ENCODE results near the gene USP54.
A peak's percentile ranks its signal among the peaks of the same experiment; 100 is the strongest.

USP54 gene

DNA sequence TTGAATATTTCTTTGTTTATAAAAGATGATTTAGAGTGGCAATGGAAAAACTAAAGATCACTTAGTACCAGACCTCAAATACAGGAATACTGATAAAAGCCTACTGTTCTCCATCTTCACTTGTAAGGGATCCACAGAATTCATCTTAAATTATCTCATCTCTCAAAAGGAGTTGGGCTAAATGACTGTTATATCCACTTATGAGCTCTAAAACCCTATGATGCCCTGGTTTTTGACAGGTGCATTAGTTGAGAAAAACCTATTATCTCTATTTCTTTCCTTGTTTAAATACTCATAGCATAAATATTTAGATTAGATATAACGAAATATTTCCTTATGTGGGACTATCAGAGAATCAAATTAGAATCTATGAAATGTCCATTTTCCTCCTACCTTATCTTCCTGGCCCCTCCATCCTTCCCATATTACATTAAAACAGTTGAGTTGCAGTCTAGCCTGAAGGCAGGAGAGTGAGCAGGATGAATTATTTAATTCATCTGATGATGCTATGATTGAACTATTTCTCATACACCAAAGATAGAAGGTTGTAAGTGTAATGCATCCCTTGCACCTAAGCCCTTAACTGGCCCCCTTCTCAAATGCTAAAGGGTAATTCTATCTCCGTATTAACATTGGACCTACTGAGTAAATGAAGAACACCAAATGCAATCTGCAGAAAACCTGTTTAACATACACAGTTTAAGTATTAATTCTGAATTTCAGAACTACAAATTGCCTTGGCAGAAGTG is 125.0 kb downstream of the USP54 start:
- no peak for DNase-seq

DNA sequence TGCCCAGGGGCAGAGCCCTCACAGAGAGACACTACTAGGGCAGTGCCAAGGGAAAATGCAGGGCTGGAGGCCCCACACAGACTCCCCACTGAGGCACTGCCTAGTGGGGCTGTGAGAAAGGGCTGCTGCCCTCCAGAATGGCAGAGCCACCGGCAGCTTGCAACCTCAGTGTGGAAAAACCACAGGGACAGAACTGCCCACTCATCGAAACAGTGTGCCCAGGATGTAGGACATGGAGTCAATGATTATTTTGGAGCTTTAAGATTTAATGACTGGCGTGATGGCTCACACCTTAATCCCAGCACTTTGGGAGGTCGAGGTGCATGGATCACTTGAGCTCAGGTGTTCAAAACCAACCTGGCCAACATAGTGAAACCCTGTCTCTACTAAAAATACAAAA is 130.2 kb downstream of the USP54 start:
- DNase-seq = no peak

DNA sequence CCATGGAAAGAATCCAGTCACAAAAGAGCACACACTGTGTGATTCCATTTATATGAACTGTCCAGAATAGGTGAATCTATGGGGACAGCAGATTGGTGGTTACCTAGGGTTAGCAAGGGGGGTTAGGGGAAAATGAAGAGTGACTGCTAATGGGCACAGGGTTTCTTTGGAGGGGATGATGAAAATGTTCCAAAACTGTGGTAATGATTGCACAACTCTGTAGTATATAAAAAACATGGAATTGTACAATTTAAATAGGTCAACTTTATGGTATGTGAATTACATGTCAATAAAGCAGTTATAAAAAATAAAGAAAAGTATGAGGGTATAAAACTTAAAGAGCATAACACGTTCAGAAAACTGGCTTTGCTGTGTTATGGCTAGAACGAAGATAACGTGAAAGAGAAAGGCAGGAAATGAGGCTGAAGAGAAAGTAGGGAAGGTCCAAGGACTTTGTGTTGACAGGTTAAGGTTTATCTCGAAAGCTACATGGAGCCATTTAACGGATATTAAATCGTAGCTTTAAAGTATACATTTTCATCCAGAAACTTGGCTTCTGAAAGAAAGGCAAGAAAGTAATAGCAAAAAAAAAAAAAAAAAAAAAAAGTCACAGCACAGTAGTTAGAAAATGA is 131.3 kb downstream of the USP54 start:
- DNase-seq = peak; percentile 18

DNA sequence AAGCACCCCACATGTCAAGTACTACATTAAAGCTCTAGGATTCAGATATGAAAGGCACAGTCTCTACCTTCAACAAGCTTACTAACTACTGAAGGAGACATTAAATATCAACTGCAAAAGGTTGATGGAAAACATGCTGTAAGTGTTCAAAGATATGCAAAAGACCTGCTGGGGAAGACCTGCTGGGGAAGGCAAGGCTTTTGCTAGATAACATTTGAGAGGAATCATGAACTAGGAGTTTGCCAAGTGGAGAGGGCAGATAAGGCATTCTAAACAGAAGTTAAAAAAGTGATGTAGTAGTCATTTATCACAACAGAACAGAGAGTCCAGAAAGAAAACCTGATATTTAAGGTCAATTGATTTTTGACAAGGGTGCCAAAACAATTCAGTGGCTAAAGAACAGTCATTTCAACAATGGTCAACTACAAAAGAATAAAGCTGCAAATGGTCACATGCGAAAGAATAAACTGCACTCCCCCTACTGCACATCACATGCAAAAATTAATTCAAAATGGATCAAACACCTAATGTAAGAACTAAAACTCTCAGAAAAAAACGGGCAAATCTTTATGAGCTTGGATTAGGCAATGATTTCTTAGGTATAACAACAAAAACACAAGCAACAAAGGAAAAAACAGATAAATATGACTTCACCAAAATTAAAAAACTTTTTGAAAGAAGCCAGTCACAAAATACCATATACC is 134.8 kb downstream of the USP54 start:
- DNase-seq = no peak

DNA sequence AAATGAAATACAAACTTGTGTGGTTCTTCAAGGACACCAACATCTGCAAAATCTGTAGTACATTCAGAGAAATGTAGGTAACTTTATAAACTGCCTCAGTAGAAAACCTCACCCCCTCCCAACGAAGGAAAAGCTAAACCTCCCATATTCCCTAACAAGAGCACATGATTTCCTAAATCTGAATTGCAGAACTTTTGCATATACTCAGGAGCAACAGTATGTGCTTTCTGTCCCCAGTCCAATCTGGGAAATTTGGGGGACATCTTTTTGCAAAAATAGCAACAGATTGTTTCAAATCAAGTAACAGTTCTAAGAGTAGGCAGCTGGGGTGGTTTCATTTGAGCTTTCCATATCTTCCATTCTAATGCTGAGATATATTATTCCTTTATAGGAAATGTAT is 142.0 kb downstream of the USP54 start:
- no peak for DNase-seq

DNA sequence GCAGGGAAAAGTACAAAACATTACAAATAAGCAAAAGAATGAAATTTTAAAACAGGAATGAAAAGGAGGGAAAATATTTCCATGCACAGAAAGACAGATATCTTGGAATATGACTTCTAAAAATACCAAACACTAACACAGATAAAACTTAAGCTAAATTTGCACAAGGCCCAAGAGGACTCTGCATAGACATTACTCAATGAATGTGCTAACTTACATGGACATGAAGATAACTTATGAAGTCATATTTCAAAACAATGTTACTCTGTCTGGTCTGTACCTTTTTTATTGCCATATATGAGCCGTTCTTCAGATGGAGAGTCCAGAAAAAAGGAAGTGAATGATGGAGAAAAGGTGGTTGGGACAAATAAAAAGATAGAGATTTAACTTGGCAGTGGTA is 142.8 kb downstream of the USP54 start:
- DNase-seq = no peak

Measured in fibroblast of skin of right quadriceps (primary cell).